Spleen (tissue), 11 donors: ENCODE results near the gene NPHP4. TPM values are rescaled to one million over a fixed set of nuclear protein-coding genes. Genes with fewer than 3 reads are reported as not detected.
A peak's percentile ranks its signal among the peaks of the same experiment; 100 is the strongest.

Experiments
- DNase-seq: peaks from one replicate; pipeline ENCODE4 v3.0.0-alpha.2; 2020
- H3K27ac ChIP-seq, 8 donors: fragments of 200-600 bp; sonication (generic) in 7 of 8; 1 replicate in 4 of 8; 2 replicates in 4 of 8; pipeline versions ENCODE4 v1.5.0 to v1.8.0; 2016 to 2021; ENCODE audit warnings: inconsistent platforms in 4 of 8, mild to moderate bottlenecking in 4 of 8, moderate library complexity in 1 of 8
- H3K27me3 ChIP-seq, 7 donors: fragments of 200-600 bp; sonication (generic) in 6 of 7; replicated peaks in 1 of 7; 1 replicate in 4 of 7; 2 replicates in 3 of 7; pipeline versions ENCODE4 v1.5.0 to v1.8.0; 2016 to 2021; ENCODE audit warnings: inconsistent platforms in 3 of 7, mild to moderate bottlenecking in 1 of 7
- H3K36me3 ChIP-seq, 6 donors: fragments of 200-600 bp; sonication (generic) in 5 of 6; 1 replicate in 4 of 6; 2 replicates in 2 of 6; pipeline versions ENCODE4 v1.5.0 to v1.8.0; 2016 to 2021; ENCODE audit warnings: inconsistent platforms in 2 of 6
- H3K4me1 ChIP-seq, 6 donors: fragments of 200-600 bp; sonication (generic) in 5 of 6; 1 replicate in 3 of 6; 2 replicates in 3 of 6; pipeline versions ENCODE4 v1.5.0 to v1.8.0; 2016 to 2021; ENCODE audit warnings: inconsistent platforms in 3 of 6
- H3K4me3 ChIP-seq, 8 donors: fragments of 200-600 bp; sonication (generic) in 7 of 8; 1 replicate in 4 of 8; 2 replicates in 4 of 8; pipeline versions ENCODE4 v1.5.0 to v1.8.0; 2016 to 2021; ENCODE audit warnings: inconsistent platforms in 4 of 8, mild to moderate bottlenecking in 4 of 8, moderate library complexity in 2 of 8
- H3K9me3 ChIP-seq, 8 donors: fragments of 200-600 bp; sonication (generic) in 7 of 8; 1 replicate in 4 of 8; 2 replicates in 4 of 8; pipeline versions ENCODE4 v1.5.0 to v1.8.0; 2016 to 2021; ENCODE audit warnings: inconsistent platforms in 4 of 8
- CTCF ChIP-seq, 11 experiments: fragments of 200-600 bp in 7 of 11; fragments of 450-650 bp in 4 of 11; sonication (generic) in 4 of 11; IDR thresholded peaks in 8 of 11; conservative IDR thresholded peaks in 3 of 11; 1 replicate in 7 of 11; 2 replicates in 4 of 11; pipeline versions ENCODE4 v1.4.0 to v1.8.0; 2016 to 2021; ENCODE audit warnings: antibody characterized with exemption in 11 of 11, inconsistent platforms in 4 of 11, mild to moderate bottlenecking in 1 of 11
- POLR2A ChIP-seq, 3 donors: fragments of 450-650 bp; IDR thresholded peaks; one replicate each; pipeline ENCODE4 v1.5.1; 2017; ENCODE audit warnings: antibody characterized with exemption in 3 of 3, mild to moderate bottlenecking in 1 of 3
- POLR2AphosphoS5 ChIP-seq, 3 donors: sonication (generic); formaldehyde crosslinking; IDR thresholded peaks; one replicate each; pipeline ENCODE4 v1.5.1; 2017; ENCODE audit warnings: antibody characterized with exemption in 3 of 3
- WGBS, 5 donors: extraction: QIAGEN DNeasy Blood & Tissue Kit in 3 of 5; methylation state at CpG; one replicate each; pipeline versions ENCODE4 v1.1.5 to v1.1.7; 2013 to 2018; 5-methylcytosine and 5-hydroxymethylcytosine counted together
- intact Hi-C: fragments of 100-400 bp; cut with DNase I; formaldehyde crosslinking; loops from one replicate; pipeline ENCODE4 v1.15.0; 2023; ENCODE audit warnings: low total_unique reads
- polyA plus RNA-seq, 3 donors: library from polyadenylated mRNA; stranded (reverse); fragments of 200-250 nt; gene quantifications; one replicate each; pipeline ENCODE4 v1.2.1, GENCODE V29; 2013
- total RNA-seq, 7 donors: library from RNA; depleted of rRNA in 3 of 7; stranded (reverse); fragments of >200 nt in 3 of 7; fragmentation: NEBNext Ultra II Directional in 4 of 7; extraction: Animal tissue kit (Norgen Biotek cat#: 25700) in 4 of 7; gene quantifications; one replicate each; pipeline versions ENCODE4 v1.1.0 to v1.2.1, GENCODE V29; 2016 to 2021
- donor health status: healthy with polysubstance abuse.
- donor health status: DM: no; HTN: no; CAD: no; lungs with moderate emphysema.
- donor health status: DM: no; HTN: no; CAD: no.
- donor health status: Bipolar disorder and iron deficiency.
- donor health status: healthy.
- donor health status: DM: no; HTN: no; CAD: no.
- donor health status: DM: yes; HTN: yes; CAD: no.

NPHP4 gene
- total and polyA plus RNA-seq, 10 donors, result 1.2 to 17.5 (median 9.4) TPM

DNA sequence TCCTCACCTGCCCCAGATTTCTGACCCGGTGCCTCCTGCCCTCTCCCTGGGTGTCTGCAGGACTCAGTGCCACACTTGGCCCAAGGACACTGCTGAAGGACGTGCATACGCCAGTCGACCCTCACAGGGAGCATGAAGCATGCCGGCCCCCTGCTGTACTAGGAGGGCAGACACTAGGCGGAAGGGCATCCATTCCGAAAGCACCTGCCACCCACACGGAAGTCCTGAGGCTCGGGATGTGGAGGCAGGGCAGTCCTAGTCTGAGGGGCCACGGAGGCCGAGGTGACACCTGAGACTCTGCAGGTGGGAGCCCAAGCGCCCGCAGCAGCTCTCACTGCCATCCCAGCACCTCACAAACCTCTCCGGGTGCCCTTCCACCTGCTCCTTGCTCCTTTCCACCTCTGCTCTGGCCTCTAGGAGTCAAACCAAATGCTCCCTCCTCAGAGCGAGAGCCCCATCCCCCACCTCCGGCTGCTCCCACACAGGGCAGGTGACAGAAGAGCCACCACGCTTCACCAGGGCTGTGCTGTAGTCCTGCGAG lies 2.4 kb downstream of the NPHP4 start:
- 93 to 95% (median 95%) methylated on average over 9 to 18 of the region's 18 CpGs for WGBS, 5 donors
- Histone ChIP-seq H3K36me3 (peaks cover 0 to 13% (median 2%) of the 10 kb centered on the region in 6 donors), H3K27ac (no peak overlapping the region), H3K4me1 (peaks cover 14 to 44% (median 32%) of the 10 kb centered on the region in 6 donors), H3K27me3 (no peaks in the 10 kb centered on the region), H3K4me3 (no peak overlapping the region), H3K9me3 (no peaks in the 10 kb centered on the region)
- peak; percentile 78 for DNase-seq
- intact Hi-C loops, result loop anchor here (5.0 kb wide), 1 partner anchor 38 kb away; no protein-coding TSS in a partner anchor
- TF ChIP-seq POLR2AphosphoS5 (IDR thresholded peaks at IDR 0.05) (no peak), POLR2A (IDR thresholded peaks at IDR 0.05) (no peak), CTCF (IDR thresholded peaks at IDR 0.05 in 8 of 11, conservative IDR thresholded peaks at IDR 0.05 in 3 of 11) (no peak)

DNA sequence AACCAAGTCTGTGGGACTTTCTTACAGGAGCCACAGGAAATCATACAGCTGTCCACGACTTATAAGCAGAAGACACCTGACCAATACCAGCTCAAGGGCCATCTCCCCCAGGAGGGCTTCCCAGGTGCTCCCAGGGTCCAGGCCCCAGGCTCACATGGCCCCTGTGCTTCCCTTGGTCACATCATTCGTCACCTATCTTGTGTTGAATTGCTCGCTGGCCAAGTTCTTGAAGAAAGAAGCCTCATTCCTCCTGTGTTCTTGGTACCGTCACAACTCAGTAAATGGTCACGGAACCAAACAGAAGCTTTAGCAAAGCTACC lies 3.0 kb downstream of the NPHP4 start:
- Histone ChIP-seq H3K4me1 (peaks cover 14 to 39% (median 27%) of the 10 kb centered on the region in 6 donors), H3K27me3 (no peaks in the 10 kb centered on the region), H3K4me3 (no peak overlapping the region), H3K36me3 (peaks cover 0 to 18% (median 2%) of the 10 kb centered on the region in 6 donors), H3K27ac (no peak overlapping the region), H3K9me3 (no peaks in the 10 kb centered on the region)
- 91 to 97% (median 95%) methylated on average over 5 of the region's 5 CpGs for WGBS, 5 donors
- DNase-seq, result no peak
- intact Hi-C loops, result no loop called here
- TF ChIP-seq POLR2AphosphoS5 (IDR thresholded peaks at IDR 0.05) (no peak), CTCF (IDR thresholded peaks at IDR 0.05 in 8 of 11, conservative IDR thresholded peaks at IDR 0.05 in 3 of 11) (no peak), POLR2A (IDR thresholded peaks at IDR 0.05) (no peak)

DNA sequence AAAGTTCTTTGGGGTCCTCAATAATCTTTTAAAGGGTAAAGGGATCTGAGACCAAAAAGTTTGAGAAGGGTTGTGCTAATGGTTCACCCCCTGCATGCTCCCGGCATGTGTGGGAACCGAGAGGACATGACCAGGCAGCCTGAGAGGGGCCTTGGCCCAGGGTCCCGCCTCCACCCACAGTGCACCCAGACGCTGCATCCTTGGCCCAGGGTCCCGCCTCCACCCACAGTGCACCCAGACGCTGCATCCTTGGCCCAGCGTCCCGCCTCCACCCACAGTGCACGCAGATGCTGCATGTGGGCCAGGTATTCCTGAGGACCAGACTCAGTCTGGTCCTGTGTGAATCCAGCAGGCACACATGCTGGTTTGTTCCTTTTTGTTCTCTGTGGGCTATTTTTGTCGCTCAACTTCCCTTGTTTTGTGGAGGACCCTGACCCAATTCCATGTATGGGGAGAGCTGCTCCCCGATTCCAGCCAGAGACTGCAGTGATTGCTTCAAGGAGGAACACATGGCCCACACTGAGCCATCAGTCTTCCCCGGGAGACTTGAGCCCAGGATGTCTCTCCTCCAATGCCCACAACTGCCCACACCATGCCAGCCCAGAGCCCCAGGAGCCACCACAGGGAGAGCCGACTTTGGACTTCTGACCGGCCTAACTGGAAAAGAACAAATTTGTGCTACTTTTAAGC lies 3.5 kb downstream of the NPHP4 start:
- DNase-seq, result peak; percentile 69
- Histone ChIP-seq H3K4me1 (peaks cover 14 to 33% (median 22%) of the 10 kb centered on the region in 6 donors), H3K9me3 (no peaks in the 10 kb centered on the region), H3K4me3 (no peak overlapping the region), H3K27me3 (no peaks in the 10 kb centered on the region), H3K27ac (no peak overlapping the region), H3K36me3 (peaks cover 0 to 23% (median 2%) of the 10 kb centered on the region in 6 donors)
- whole genome bisulfite sequencing, 5 donors, result 92 to 96% (median 94%) methylated on average over 11 to 14 of the region's 14 CpGs
- intact Hi-C loops, result no loop called here
- TF ChIP-seq POLR2AphosphoS5 (IDR thresholded peaks at IDR 0.05), result no peak
- TF ChIP-seq CTCF (IDR thresholded peaks at IDR 0.05 in 8 of 11, conservative IDR thresholded peaks at IDR 0.05 in 3 of 11), result no peak
- TF ChIP-seq POLR2A (IDR thresholded peaks at IDR 0.05), result no peak

DNA sequence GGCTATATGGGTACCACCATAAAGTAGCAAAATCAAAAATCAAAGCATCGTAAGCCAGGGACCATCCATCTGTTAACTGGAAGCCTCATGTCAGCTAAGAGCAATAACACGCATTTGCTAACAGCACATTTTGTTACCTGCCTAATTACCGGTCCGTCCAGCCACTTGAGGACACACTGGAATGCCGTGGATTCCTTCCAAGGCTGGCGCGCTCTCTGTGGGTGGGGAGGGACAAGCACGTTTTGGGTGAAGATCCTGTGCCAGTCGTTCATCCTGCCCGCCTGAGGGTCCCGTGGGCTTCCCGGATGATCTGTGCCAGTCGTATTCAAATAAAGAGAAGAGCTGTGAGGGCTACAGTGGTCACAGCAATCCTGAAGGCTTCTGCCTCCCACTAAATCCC lies 6.2 kb downstream of the NPHP4 start:
- intact Hi-C loops, result no loop called here
- TF ChIP-seq POLR2A (IDR thresholded peaks at IDR 0.05), result no peak
- no peak for TF ChIP-seq POLR2AphosphoS5 (IDR thresholded peaks at IDR 0.05)
- no peak for TF ChIP-seq CTCF (IDR thresholded peaks at IDR 0.05 in 8 of 11, conservative IDR thresholded peaks at IDR 0.05 in 3 of 11)
- H3K9me3 ChIP-seq, result no peaks in the 10 kb centered on the region
- no peak overlapping the region for H3K27ac ChIP-seq
- WGBS, 5 donors, result 95 to 97% (median 95%) methylated on average over 13 of the region's 13 CpGs
- peak; percentile 52 for DNase-seq
- H3K4me3 ChIP-seq, result no peak overlapping the region
- peaks cover 3 to 28% (median 7%) of the 10 kb centered on the region in 6 donors for H3K4me1 ChIP-seq
- no peaks in the 10 kb centered on the region for H3K27me3 ChIP-seq
- H3K36me3 ChIP-seq, result peaks cover 0 to 34% (median 2%) of the 10 kb centered on the region in 6 donors
